GM23338 (cell line): ENCODE measurements around the gene EARS2. TPM values are rescaled to one million over a fixed set of nuclear protein-coding genes. Genes with fewer than 3 reads are reported as not detected.
"Not testable (repeated sequence)": the region's sequence is repeated elsewhere in the genome, so short reads cannot be mapped to it uniquely, and the experiment has no call there.

Source experiments
- ATAC-seq: fragments of 200-7000 bp; cut with Tn5 transposase; 3 replicates; pipeline ENCODE4 v1.9.1; 2020
- DNase-seq: peaks from one replicate; pipeline ENCODE4 v3.0.0-alpha.2; 2015; ENCODE audit warnings: low spot score
- H2AFZ ChIP-seq: fragments of 200-600 bp; sonication (generic); 2 replicates; pipeline ENCODE4 v1.8.0; 2016; ENCODE audit warnings: antibody characterized with exemption, mild to moderate bottlenecking, moderate library complexity
- H3F3A ChIP-seq: fragments of 200-600 bp; sonication (generic); replicated peaks from 2 replicates; pipeline ENCODE4 v1.8.0; 2017; ENCODE audit warnings: antibody characterized with exemption, mixed run types, low read depth
- H3K27ac ChIP-seq: fragments of 200-600 bp; sonication (generic); 2 replicates; pipeline ENCODE4 v1.6.1; 2016; ENCODE audit warnings: low read depth
- H3K27me3 ChIP-seq: fragments of 200-600 bp; sonication (generic); 2 replicates; pipeline ENCODE4 v1.8.0; 2016; ENCODE audit warnings: mild to moderate bottlenecking, mixed run types, moderate library complexity; ENCODE audit not compliant: insufficient read depth
- H3K36me3 ChIP-seq: fragments of 200-600 bp; sonication (generic); 2 replicates; pipeline ENCODE4 v1.8.0; 2016; ENCODE audit warnings: mild to moderate bottlenecking; ENCODE audit not compliant: insufficient read depth
- H3K4me1 ChIP-seq: fragments of 200-600 bp; sonication (generic); 2 replicates; pipeline ENCODE4 v1.8.0; 2016; ENCODE audit warnings: mild to moderate bottlenecking, moderate library complexity; ENCODE audit not compliant: insufficient read depth
- H3K4me2 ChIP-seq: fragments of 200-600 bp; sonication (generic); 2 replicates; pipeline ENCODE4 v1.7.1; 2017; ENCODE audit warnings: mixed run types
- H3K4me3 ChIP-seq: fragments of 200-600 bp; sonication (generic); 2 replicates; pipeline ENCODE4 v1.6.1; 2016; ENCODE audit warnings: mixed run types
- H3K79me2 ChIP-seq: fragments of 200-600 bp; sonication (generic); replicated peaks from 2 replicates; pipeline ENCODE4 v1.8.0; 2017; ENCODE audit warnings: mild to moderate bottlenecking; ENCODE audit not compliant: insufficient read depth
- H3K9me2 ChIP-seq: fragments of 200-600 bp; sonication (generic); 2 replicates; pipeline ENCODE4 v1.8.0; 2017; ENCODE audit not compliant: insufficient read depth
- H4K20me1 ChIP-seq: fragments of 200-600 bp; sonication (generic); replicated peaks from 2 replicates; pipeline ENCODE4 v1.8.0; 2017; ENCODE audit warnings: mild to moderate bottlenecking; ENCODE audit not compliant: insufficient read depth
- H3K27ac Mint-ChIP-seq: 2 replicates; pipeline ENCODE4 v1.8.0; 2020; ENCODE audit warnings: inconsistent platforms, mild to moderate bottlenecking, moderate library complexity, mixed read lengths
- H3K27me3 Mint-ChIP-seq: 3 replicates; pipeline ENCODE4 v1.8.0; 2022; ENCODE audit warnings: low read depth, mild to moderate bottlenecking, moderate library complexity, mixed read lengths, inconsistent platforms; ENCODE audit not compliant: insufficient read depth, poor library complexity
- H3K36me3 Mint-ChIP-seq: 3 replicates; pipeline ENCODE4 v1.8.0; 2021; ENCODE audit warnings: low read depth, mild to moderate bottlenecking, inconsistent platforms, moderate library complexity, mixed read lengths
- H3K4me1 Mint-ChIP-seq: 3 replicates; pipeline ENCODE4 v1.8.0; 2020; ENCODE audit warnings: mild to moderate bottlenecking, inconsistent platforms, mixed read lengths
- H3K4me3 Mint-ChIP-seq: 3 replicates; pipeline ENCODE4 v1.8.0; 2021; ENCODE audit warnings: moderate library complexity, mild to moderate bottlenecking, inconsistent platforms, mixed read lengths
- H3K9me3 Mint-ChIP-seq: 3 replicates; pipeline ENCODE4 v1.8.0; 2020; ENCODE audit warnings: moderate library complexity, mild to moderate bottlenecking, inconsistent platforms, mixed read lengths
- STAT1 ChIP-seq: IDR thresholded peaks from one replicate; pipeline ENCODE4 v1.6.1; 2016; ENCODE audit warnings: antibody characterized with exemption; ENCODE audit not compliant: unreplicated experiment
- ZNF331 ChIP-seq: fragments of 250-450 bp; sonication (Bioruptor Pico); IDR thresholded peaks from 2 replicates; pipeline ENCODE4 v1.5.0; 2020; ENCODE audit warnings: low read depth, mild to moderate bottlenecking, moderate library complexity
- polyA plus RNA-seq: library from polyadenylated mRNA; unstranded; fragments of >200 nt; fragmentation: Nextera tagmentation; extraction: Ambion mirVana; gene quantifications from 2 replicates; pipeline ENCODE4 v1.2.1, GENCODE V29; 2016
- total RNA-seq: library from RNA; depleted of rRNA; stranded (reverse); fragments of >200 nt; shearing (Covaris generic); gene quantifications from 2 replicates; pipeline ENCODE4 v1.2.3, GENCODE V29; 2014
- TF ChIP-seq, protein P1 (sequence below): fragments of 250-450 bp; sonication (Bioruptor Pico); IDR thresholded peaks from 2 replicates; pipeline ENCODE4 v1.5.0; 2020; ENCODE audit warnings: mild to moderate bottlenecking, moderate library complexity
- TF ChIP-seq, protein P2 (sequence below): IDR thresholded peaks from 2 replicates; pipeline ENCODE4 v1.6.1; 2016; ENCODE audit warnings: antibody characterized with exemption
- TF ChIP-seq, protein P3 (sequence below): IDR thresholded peaks from one replicate; pipeline ENCODE4 v1.6.1; 2018; ENCODE audit warnings: antibody characterized with exemption; ENCODE audit not compliant: unreplicated experiment
- TF ChIP-seq, protein P4 (sequence below), 2 experiments: fragments of 200-600 bp in 1 of 2; sonication (generic) in 1 of 2; conservative IDR thresholded peaks; 2 replicates each; pipeline versions ENCODE4 v1.5.1 to v1.6.1; 2016 to 2017; ENCODE audit warnings: antibody characterized with exemption in 2 of 2, low read depth in 2 of 2, mild to moderate bottlenecking in 2 of 2, moderate library complexity in 1 of 2

EARS2 gene
- total and polyA plus RNA-seq, 2 experiments from 2014 or later, result 22.6 to 89.1 TPM

DNA sequence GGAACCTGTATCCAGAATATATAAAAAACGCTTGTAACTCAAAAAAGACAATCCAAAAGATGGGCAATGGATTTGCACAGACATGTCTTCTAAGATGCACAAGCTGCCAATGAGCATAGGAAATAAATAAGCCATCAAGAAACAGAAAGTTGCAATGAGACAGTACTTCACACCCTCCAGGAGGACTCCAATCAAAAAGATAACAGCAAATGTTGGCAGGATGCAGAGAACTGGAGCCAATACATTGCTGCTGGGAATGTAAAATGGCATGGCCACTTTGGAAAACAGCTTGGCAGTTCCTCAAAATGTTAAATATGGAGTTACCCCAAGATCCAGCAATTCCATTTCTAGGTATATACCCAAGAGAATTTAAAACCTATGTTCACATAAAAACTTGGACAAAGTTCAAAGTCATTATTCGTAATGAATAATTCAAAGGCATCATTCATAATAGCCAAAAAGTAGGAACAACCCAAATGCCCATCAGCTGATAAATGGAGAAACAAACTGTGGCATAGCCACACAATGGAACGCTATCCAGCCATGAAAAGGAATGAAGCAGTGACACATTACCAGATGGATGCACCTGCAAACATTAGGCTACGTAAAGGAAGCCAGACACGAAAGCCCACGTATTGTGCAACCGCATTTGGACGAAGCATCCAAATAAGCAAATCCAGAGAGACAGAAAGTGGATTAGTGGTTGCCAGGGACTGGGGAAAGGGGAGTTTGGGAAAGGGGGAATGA lies 72.5 kb downstream of the EARS2 start (continued):
- TF ChIP-seq, protein P1, sequence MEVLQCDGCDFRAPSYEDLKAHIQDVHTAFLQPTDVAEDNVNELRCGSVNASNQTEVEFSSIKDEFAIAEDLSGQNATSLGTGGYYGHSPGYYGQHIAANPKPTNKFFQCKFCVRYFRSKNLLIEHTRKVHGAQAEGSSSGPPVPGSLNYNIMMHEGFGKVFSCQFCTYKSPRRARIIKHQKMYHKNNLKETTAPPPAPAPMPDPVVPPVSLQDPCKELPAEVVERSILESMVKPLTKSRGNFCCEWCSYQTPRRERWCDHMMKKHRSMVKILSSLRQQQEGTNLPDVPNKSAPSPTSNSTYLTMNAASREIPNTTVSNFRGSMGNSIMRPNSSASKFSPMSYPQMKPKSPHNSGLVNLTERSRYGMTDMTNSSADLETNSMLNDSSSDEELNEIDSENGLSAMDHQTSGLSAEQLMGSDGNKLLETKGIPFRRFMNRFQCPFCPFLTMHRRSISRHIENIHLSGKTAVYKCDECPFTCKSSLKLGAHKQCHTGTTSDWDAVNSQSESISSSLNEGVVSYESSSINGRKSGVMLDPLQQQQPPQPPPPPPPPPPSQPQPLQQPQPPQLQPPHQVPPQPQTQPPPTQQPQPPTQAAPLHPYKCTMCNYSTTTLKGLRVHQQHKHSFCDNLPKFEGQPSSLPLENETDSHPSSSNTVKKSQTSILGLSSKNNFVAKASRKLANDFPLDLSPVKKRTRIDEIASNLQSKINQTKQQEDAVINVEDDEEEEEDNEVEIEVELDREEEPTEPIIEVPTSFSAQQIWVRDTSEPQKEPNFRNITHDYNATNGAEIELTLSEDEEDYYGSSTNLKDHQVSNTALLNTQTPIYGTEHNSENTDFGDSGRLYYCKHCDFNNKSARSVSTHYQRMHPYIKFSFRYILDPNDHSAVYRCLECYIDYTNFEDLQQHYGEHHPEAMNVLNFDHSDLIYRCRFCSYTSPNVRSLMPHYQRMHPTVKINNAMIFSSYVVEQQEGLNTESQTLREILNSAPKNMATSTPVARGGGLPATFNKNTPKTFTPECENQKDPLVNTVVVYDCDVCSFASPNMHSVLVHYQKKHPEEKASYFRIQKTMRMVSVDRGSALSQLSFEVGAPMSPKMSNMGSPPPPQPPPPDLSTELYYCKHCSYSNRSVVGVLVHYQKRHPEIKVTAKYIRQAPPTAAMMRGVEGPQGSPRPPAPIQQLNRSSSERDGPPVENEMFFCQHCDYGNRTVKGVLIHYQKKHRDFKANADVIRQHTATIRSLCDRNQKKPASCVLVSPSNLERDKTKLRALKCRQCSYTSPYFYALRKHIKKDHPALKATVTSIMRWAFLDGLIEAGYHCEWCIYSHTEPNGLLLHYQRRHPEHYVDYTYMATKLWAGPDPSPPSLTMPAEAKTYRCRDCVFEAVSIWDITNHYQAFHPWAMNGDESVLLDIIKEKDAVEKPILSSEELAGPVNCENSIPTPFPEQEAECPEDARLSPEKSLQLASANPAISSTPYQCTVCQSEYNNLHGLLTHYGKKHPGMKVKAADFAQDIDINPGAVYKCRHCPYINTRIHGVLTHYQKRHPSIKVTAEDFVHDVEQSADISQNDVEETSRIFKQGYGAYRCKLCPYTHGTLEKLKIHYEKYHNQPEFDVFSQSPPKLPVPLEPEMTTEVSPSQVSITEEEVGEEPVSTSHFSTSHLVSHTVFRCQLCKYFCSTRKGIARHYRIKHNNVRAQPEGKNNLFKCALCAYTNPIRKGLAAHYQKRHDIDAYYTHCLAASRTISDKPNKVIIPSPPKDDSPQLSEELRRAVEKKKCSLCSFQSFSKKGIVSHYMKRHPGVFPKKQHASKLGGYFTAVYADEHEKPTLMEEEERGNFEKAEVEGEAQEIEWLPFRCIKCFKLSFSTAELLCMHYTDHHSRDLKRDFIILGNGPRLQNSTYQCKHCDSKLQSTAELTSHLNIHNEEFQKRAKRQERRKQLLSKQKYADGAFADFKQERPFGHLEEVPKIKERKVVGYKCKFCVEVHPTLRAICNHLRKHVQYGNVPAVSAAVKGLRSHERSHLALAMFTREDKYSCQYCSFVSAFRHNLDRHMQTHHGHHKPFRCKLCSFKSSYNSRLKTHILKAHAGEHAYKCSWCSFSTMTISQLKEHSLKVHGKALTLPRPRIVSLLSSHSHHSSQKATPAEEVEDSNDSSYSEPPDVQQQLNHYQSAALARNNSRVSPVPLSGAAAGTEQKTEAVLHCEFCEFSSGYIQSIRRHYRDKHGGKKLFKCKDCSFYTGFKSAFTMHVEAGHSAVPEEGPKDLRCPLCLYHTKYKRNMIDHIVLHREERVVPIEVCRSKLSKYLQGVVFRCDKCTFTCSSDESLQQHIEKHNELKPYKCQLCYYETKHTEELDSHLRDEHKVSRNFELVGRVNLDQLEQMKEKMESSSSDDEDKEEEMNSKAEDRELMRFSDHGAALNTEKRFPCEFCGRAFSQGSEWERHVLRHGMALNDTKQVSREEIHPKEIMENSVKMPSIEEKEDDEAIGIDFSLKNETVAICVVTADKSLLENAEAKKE, result no peak
- TF ChIP-seq, protein P2, sequence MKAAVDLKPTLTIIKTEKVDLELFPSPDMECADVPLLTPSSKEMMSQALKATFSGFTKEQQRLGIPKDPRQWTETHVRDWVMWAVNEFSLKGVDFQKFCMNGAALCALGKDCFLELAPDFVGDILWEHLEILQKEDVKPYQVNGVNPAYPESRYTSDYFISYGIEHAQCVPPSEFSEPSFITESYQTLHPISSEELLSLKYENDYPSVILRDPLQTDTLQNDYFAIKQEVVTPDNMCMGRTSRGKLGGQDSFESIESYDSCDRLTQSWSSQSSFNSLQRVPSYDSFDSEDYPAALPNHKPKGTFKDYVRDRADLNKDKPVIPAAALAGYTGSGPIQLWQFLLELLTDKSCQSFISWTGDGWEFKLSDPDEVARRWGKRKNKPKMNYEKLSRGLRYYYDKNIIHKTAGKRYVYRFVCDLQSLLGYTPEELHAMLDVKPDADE, result no peak
- TF ChIP-seq STAT1, result no peak
- TF ChIP-seq ZNF331, result no peak
- TF ChIP-seq, protein P3, sequence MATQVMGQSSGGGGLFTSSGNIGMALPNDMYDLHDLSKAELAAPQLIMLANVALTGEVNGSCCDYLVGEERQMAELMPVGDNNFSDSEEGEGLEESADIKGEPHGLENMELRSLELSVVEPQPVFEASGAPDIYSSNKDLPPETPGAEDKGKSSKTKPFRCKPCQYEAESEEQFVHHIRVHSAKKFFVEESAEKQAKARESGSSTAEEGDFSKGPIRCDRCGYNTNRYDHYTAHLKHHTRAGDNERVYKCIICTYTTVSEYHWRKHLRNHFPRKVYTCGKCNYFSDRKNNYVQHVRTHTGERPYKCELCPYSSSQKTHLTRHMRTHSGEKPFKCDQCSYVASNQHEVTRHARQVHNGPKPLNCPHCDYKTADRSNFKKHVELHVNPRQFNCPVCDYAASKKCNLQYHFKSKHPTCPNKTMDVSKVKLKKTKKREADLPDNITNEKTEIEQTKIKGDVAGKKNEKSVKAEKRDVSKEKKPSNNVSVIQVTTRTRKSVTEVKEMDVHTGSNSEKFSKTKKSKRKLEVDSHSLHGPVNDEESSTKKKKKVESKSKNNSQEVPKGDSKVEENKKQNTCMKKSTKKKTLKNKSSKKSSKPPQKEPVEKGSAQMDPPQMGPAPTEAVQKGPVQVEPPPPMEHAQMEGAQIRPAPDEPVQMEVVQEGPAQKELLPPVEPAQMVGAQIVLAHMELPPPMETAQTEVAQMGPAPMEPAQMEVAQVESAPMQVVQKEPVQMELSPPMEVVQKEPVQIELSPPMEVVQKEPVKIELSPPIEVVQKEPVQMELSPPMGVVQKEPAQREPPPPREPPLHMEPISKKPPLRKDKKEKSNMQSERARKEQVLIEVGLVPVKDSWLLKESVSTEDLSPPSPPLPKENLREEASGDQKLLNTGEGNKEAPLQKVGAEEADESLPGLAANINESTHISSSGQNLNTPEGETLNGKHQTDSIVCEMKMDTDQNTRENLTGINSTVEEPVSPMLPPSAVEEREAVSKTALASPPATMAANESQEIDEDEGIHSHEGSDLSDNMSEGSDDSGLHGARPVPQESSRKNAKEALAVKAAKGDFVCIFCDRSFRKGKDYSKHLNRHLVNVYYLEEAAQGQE, result no peak
- TF ChIP-seq, protein P4, sequence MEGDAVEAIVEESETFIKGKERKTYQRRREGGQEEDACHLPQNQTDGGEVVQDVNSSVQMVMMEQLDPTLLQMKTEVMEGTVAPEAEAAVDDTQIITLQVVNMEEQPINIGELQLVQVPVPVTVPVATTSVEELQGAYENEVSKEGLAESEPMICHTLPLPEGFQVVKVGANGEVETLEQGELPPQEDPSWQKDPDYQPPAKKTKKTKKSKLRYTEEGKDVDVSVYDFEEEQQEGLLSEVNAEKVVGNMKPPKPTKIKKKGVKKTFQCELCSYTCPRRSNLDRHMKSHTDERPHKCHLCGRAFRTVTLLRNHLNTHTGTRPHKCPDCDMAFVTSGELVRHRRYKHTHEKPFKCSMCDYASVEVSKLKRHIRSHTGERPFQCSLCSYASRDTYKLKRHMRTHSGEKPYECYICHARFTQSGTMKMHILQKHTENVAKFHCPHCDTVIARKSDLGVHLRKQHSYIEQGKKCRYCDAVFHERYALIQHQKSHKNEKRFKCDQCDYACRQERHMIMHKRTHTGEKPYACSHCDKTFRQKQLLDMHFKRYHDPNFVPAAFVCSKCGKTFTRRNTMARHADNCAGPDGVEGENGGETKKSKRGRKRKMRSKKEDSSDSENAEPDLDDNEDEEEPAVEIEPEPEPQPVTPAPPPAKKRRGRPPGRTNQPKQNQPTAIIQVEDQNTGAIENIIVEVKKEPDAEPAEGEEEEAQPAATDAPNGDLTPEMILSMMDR (conservative IDR thresholded peaks at IDR 0.05; ENCODE audit: low read depth in 2 of 2), result no peak

DNA sequence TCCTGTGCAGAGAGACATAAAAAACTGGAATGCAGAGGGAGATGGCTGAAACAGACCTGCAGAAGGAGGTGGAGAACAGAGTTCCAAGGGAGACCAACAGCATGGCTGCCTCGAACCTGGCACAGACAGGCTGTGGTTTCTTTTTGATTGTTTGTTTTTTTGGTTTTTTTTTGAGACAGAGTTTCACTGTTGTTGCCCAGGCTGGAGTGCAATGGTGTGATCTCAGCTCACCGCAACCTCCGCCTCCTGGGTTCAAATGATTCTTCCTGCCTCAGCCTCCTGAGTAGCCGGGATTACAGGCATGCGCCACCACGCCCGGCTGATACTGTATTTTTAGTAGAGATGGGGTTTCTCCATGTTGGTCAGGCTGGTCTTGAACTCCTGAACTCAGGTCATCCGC lies 73.7 kb downstream of the EARS2 start:
- not testable (repeated sequence) for H3K27me3 ChIP-seq, DNase-seq, H3K79me2 ChIP-seq, H3K9me3 Mint-ChIP-seq, H3K4me2 ChIP-seq, H3K27me3 Mint-ChIP-seq, H3K27ac Mint-ChIP-seq, H3K9me2 ChIP-seq, H3F3A ChIP-seq, H4K20me1 ChIP-seq, ATAC-seq, H3K4me3 Mint-ChIP-seq, H3K4me1 ChIP-seq, H3K4me3 ChIP-seq, H2AFZ ChIP-seq, H3K4me1 Mint-ChIP-seq
- peaks cover 56% of the 10 kb centered on the region for H3K36me3 ChIP-seq
- H3K27ac ChIP-seq, result 0 out of 2 replicates have a peak overlapping the region, but pooled peaks have one; percentile 32
- H3K36me3 Mint-ChIP-seq, result peaks cover 91% of the 10 kb centered on the region
